HG03354 (cell line): ENCODE results near the gene PLD1.
A peak's percentile ranks its signal among the peaks of the same experiment; 100 is the strongest.

Experiments used
- ATAC-seq: cut with Tn5 transposase; IDR thresholded peaks from one replicate; pipeline ENCODE4 v1.9.1; 2021; ENCODE audit warnings: mild to moderate bottlenecking; ENCODE audit not compliant: unreplicated experiment, poor library complexity, severe bottlenecking

Gene PLD1

DNA sequence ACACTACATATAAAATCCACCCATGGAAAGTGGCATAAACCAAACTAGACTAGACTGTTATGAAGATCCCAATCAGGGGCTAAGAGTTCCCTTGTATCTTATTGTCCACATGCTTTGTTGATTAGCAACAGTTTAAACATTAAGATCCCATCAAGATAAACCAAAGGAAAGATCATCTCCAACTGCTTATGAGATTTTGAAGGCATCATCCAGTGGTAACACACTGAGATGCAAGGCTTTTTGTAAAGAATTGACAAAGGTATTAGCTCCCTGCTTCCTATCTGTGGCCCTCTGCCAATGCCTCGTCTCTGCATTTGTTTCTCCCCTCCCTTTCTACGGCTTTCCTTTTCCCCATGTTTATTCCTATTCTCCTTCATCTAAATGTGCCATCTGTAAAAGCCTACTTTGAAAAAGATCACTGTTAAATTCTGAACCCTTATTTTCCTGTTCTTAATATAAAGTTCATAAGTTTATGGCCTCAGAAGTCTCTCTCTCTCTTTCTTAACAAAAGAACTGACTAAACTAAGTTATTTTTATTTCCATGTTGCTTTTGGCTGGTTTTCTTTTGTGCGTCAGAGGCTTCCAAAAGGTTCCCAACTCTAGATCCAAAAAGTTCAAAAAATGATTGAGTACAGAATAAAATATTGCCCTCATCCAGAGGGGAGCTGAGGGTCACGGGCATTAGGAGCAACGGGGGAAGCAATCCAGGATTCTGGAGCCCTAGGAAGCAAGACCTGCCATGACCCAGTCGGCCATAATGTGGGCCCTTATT lies 5.5 kb downstream of the PLD1 start:
- no peak for ATAC-seq

DNA sequence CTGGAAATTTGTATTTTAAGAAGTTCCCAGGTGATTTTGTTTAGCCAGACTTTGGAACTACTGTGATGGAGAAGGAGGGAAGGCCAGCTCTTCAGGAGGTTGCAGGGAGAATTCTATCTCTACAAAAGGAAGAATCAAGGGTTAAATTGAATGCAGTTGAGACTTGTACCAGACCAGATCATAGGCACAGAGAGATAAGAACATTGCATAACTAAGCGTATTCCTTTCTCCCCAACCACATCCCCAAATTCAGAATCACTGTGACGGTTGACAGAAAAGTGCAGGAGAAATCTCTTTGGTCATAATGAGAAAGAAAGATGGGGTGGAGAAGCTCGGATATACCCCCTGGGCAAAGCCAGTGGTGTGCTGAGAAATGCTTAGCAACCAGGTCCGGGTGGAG lies 7.2 kb downstream of the PLD1 start:
- ATAC-seq = no peak

DNA sequence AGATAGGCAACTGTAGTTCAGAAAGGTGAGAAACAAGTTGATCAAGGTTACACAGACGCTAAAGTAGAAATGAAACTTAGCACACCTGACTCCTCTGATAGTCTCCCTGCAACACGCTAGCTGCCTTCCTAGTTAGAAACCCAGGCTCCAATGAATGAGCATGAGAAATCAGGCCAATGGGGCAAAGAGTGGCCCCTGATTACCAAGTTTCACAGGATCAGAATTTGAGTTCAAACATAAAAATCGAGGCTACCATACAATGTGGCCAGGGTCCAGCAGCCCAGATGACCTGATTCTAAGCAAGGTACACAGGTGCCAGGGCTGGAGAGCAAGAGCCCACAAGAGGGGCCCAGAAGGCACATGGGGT lies 7.7 kb downstream of the PLD1 start:
- peak; percentile 51 for ATAC-seq

DNA sequence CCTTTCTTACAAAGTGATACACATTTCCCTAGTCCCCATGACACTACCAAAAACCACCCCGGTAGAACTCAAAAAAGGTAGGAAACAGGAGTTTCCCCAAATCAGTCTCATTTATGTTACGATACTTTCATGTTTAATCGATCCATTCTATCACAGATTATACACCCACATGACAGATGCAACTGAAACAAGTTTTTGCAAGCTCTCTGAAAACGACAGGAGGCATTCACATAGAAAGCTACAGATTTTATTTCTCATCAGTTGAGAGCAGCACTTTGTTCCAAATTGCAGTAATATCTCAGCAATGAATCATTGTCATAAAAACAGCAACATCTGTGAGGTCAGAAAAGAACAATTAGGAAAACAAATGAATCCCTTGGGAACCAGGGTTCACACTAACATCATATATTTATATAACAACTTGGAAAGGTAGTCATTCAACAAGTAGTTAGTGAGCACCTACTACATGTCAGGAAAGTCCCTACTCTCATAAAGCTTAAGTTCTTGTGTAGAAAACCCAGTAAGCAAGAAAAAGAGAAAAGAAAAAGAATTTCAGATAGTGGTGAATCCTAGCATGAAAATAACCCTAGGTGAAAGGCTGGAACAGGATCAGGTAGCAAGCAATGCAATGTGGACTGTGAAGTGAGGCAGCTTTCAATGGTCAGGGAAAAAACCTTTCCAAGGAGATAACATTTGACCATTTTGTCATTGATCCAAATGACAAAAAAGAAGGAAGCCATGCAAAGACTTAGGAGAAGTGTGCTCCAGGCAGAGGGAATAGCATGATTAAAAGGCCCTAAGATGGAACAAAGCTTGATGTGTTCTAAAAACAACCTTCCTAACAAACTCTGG lies 8.3 kb downstream of the PLD1 start:
- no peak for ATAC-seq

DNA sequence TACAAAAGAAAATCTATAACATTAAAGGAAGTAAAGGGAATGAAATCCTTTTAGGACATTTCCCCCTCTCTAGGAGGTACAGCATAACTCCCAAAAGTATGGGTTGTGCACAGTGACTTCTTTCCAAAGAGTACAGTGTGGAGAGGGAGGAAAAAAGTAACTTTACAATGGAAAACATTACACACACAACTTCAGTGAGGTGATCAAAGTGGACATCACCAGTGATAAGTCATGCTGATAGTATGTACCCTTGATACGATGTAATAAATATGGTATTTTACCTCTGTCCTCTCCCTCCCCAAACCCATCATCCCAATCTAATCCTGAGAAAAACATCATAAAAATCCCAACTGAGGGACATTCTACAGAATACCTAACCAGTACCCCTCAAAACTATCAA lies 10.8 kb downstream of the PLD1 start:
- ATAC-seq = no peak

DNA sequence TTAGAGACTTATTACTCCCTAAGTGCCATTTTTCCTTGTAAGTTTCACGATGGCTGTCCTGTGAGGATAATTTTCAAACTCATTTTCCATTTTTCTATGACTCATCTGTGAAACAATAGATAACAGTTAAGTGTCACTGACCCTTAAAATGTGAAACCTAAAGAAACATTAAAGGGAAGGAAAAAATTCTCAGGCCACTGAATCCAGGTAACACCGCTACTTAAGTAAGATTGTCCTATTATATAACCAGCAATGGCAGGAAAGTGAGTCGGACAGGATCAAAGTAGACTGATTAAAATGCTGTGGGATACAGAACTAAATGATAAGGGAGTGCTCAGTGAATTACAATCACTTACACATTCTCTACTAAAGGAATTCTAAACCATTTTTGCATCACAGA lies 12.4 kb downstream of the PLD1 start:
- no peak for ATAC-seq

DNA sequence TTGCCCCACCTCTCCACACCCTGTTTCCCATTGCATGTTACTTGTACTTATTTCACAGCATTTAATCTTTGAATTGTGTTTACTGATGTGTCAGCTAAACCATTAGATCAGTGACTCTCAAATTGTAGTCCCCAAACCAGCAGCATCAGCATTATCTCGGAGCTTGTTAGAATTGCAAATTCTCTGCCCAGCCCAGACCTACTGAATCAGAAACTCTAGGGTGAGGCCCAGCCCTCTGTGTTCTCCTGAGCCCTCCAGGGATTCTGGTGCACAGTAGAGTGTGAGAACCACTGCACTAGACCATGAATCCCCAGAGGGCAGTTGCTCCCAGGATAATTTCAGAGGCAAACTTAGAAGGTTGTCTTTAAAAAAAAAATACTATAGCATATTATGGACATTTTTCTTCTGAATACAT lies 13.0 kb downstream of the PLD1 start:
- peak; percentile 86 for ATAC-seq

DNA sequence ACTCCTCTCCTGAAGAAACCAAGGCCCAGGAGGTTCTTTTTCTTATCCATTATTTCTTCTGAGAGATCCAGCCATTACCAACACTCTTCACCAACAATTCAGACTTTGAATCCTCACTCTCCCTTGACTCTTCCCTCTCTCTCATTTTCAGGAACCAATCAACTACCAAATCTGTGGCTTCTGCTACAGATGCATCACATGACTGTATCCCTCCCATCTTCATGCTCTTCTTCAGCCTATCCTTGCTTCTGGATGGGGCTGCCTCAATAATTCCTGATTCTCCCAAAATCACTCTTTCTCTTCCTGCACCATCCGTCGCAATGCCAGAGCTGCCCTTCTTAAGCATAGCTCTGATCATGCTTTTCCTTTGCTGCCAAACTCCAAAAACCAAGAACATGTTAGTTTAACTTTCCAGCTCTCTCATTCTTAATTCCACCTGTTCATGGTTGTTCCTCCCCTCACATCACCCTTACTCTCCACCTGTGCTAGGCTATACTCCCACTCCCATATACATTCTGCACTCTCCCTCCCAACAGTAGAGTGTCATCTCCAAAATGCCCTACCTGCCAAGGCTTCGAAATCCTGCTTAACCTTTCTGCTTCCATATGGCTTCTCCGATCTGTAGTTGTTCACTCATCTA lies 13.5 kb downstream of the PLD1 start:
- peak; percentile 13 for ATAC-seq

DNA sequence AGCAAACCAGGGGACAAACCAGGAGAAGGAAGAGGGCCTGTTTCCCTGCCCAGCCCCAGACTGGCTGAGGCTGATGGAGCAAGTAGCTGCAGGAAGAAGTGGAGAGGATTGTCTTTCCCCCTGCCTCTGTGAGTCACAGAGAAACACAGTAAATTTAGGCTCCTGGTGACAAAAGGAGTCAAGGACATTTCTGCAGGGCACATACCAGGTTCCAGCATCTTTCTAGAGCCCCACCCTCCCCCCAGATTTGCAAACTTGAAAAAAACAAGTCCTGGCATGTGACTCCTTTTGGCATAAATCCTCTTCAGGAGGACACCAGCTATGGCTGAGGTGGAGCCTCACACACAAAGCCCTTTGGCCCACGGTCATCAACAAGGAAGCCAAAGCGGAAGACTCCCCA lies 17.8 kb downstream of the PLD1 start:
- ATAC-seq = no peak

DNA sequence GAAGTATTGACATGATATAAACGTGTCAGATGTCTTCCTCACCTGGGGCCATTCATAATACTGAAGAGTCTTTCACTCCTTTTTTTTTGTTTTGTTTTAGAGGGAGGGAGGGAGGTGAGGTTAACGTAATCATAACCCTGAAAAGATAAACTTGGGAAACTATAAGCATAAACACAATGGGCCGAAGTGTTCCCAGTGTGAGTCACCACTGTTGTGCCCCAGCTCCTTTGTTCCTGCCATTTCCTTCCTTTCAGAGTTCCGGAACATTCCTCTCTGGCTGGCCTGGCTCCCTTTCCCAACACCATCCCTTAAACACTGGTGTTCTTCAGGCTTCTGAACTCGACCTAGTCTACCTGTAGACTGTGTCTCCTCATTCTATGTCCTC lies 18.6 kb downstream of the PLD1 start:
- ATAC-seq = no peak

DNA sequence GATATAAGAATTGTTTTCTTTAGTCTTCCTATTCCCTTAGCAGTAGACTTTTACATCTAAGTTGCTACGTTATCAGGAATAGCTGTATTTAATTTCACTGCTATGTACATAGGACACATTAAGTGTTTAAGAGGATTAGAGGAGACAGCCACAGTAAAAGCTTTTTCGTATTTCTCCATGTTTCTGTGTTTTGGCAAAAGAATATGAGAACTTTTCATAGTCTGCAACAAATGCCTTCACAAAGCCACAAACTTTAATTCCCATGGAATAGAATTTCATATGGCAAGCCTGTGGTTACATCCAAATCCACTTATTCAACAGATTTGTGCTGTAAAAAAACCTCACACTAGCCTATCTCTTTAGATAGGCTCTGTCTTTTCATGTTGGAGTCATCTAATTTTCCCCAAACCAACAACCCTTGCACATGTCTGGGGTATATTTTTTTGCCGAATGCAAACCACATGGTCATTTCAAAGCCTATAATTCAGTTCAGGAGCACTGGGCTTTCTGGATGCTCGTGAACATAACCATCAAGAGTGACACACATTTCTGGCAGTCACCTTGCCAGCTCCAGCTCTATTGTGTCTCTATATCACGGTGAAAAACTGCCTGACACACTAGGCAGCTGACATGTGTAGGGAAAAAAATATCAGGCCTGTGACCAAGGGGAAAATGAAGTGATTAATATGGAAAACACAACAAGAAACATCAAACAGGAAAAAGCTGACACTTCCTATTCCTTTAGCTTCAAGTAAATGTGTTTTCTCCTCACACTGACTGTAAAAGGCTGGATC lies 19.2 kb downstream of the PLD1 start:
- no peak for ATAC-seq

DNA sequence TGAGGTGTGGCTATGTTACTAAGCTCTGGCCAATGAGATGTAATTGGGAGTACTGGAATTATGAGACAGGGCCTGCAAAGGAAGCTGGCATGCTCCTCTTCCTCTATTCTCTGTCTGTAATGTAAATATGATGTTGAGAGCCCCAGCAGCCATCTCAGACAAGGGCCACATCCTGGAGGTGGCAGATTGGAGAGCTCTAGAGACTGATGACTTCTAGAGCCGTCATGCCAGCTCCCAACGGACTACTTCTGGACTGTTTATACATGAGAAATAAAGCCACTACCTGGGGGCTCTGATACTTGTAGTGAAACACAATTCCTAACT lies 19.7 kb downstream of the PLD1 start:
- no peak for ATAC-seq

DNA sequence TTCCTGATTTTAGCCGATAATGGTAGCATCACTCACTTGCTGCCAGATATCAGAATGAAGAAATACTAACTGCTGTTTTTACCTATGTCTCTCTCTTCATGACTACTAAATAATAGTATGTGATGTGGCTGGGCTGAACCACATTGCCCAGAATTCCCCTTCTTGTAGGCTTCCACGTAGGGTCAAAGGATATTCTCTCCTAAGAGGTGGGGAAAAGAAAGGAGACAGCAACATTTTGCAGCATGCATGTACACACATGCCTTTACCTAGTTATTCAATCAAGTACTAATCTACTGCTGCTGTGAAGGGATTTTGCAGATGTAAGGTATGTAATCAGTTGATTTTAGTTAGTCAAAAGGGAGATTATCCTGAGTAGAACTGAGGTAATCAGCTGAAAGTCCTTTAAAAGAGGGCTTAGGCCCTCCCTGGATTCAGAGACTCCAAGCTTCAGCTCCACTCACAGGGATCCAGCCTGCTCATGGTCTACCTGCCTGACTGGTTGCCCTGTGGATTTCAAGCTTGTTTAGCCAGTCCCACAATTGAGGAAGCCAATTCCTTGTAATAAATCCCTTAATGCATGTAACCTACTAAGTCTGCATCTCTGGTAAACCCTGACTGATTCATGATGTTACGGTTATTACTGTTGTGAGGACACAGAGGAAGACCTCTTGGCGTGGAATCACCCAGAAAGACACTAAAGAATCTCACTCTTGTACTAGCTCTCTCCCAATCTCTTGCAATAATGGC lies 20.4 kb downstream of the PLD1 start:
- ATAC-seq = no peak

DNA sequence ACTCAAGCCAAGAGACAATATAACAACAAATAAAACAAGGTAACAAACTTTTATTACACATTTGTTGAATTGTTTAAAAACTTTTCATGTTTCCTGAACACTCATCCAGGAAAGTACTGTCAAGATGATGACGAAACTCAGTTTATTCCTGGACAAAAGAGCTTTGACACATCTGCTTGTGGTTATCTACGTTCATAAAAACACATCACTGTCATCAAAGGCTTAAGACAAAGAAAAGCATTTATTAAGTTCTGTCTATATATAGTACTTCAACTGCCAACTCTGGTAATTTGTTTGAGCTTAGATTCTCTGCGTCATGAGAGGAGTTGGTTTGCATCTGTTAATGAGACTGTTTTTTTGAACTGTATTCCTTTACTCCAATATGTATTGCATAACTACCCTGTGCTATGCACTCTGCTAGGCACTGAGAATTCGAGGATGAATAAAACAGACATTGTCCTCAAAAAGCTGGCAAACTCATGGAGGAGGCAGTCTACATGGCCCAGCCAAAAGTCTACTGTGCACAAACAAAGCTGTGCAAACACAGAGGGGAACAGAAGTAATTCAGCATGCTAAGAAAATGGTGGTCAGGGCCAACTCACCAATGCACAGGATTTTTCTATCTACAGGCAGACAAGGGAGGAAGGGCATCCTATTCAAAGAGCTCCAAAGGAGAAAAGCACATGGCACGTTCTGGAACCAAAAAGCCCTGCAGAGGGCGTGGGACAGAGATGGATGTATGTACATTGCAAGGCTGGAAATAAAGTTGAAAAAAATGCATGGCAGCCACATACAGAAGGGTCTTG lies 21.5 kb downstream of the PLD1 start:
- ATAC-seq = no peak

DNA sequence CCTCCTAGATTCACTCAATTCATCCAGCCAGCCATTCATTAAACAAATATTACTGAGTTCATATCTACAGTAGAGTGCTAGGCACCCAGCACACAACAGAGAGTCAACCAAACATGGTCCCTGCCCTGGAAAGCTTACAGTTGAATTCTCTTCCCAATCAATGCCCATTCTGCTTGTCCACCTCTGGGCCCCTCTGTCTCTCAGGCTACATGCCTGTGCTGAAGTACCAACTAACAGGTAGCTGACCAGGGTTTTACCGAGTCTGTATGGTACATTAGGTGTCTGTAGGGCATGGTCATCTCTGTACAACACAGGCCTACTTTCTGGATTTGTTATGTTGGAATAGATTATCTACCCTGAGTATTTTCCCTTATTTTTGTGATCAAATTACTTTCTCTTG lies 23.3 kb downstream of the PLD1 start:
- no peak for ATAC-seq

DNA sequence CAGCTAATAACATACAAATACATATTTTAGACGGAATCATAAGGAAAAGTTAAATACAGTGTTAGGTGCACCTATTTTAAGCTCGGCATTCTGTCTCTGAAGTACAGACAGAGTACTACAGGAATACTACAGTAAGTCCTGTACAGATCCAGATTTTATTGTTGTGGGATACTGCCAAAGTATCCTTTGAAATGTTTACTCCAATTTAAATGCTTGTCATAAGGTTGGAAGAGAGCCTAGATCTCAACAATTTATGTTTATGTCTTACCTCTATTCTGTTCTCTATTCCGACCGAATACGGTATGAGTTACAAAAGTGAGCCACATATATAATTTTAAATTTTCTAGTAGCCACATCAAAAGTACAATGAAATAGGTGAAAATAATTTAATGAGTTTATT lies 25.3 kb downstream of the PLD1 start:
- ATAC-seq = no peak

DNA sequence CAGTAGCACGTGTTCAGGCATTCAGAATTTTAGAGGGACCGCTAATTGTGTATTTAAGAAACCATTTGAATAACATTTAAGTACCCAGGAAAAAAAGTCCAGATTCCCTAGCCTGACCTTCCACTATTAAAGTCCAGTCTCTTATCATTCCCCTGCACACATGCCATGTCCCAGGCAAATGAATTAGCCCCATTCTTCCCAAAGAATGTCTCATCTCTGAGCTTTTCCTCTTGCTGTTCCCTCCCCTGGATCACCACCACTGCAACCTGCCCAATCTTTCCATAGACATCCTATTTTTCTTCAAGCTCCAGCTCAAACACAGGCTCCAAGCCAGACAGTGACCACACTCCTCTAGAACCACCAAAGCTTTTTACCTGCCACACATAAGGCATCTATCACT lies 25.9 kb downstream of the PLD1 start:
- ATAC-seq = no peak

DNA sequence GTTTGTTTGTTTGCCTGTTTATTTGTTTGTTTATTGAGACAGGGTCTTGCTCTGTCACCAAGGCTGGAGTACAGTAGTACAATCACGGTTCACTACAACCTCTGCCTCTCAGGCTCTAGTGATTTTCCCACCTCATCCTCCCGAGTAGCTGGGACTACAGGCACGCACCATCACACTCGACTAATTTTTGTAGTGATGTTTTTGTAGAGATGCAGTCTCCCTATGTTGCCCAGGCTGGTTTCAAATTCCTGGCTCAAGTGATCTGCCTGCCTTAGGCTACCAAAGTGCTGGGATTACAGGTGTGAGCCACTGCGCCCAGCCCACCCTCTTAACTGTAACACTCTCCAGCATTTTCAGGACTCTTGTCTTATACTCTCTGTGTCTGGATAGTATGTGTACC lies 26.7 kb downstream of the PLD1 start:
- no peak for ATAC-seq

DNA sequence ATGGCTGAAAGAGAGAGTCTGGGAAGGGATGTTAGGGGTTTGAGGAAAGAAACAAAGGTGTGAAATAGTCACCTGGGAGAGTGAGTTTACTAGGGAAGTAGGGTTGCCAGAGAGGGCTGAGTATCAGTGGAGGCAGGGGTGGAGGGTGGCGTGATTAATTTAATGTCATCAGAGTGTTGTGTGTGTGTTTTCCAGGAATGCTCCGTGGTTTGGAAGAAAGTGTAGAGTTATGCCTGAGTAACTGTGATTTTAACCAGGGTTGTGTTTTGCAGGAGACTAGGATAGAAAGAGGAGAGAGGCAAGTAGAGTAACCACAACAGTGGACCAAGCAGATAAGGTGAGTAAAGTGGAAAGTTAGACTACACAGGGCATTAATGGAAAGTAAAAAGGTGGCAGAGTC lies 27.2 kb downstream of the PLD1 start:
- no peak for ATAC-seq
